SIG-M5 treated with dmso at 0.1 percent for 504 hours (cell line): ENCODE results near the gene BANP.
"Not testable (repeated sequence)": the region's sequence is repeated elsewhere in the genome, so short reads cannot be mapped to it uniquely, and the experiment has no call there.

Experiments used
- DNase-seq: peaks from one replicate; lab custom pipeline; 2025; ENCODE audit not compliant: unreplicated experiment; lab: John Stamatoyannopoulos, UW

Gene BANP, protein sequence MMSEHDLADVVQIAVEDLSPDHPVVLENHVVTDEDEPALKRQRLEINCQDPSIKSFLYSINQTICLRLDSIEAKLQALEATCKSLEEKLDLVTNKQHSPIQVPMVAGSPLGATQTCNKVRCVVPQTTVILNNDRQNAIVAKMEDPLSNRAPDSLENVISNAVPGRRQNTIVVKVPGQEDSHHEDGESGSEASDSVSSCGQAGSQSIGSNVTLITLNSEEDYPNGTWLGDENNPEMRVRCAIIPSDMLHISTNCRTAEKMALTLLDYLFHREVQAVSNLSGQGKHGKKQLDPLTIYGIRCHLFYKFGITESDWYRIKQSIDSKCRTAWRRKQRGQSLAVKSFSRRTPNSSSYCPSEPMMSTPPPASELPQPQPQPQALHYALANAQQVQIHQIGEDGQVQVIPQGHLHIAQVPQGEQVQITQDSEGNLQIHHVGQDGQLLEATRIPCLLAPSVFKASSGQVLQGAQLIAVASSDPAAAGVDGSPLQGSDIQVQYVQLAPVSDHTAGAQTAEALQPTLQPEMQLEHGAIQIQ

DNA sequence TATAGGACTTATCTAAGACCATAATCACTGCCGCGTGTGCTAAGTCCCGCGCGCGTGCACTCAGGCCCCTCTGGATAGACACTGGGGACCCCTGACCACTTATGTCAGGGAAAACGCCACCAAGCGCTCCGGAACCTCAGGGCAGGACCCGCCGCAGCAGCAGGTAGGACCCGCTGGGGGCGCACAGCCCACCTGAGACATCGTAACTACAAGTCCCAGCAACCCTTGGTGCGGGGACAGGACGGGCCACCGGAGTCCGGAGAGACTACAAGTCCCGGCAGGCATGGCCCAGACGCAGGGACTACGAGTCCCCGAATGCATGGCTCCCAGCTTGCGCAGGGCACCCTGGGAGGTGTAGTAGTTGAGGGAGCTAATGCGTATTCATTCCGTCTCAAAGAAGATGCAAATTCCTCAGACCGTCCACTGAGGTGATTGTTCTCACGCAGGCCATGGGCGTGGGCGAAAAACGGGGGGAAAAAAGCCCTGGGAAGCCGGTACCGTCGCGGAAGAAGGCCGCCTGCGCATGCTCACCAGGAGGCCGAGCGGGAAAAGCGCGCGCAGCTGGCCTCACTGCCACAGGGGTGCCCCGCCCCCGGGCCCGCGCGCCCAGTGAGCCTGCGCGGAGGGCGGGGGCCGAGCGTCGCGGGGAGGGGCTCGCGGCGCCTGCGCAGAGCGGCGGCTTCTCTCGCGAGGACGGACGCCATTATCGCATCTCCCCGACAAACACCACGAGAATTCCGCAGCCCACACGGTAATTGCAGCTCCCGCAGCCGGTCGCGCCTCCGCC, at the start of gene BANP:
Gene BANP (plus strand): TSS at position 670 of the 787 bp plus-strand sequence. CDS start 23,682 bp downstream, outside the sequence.
- DNase-seq = peak; percentile 96

DNA sequence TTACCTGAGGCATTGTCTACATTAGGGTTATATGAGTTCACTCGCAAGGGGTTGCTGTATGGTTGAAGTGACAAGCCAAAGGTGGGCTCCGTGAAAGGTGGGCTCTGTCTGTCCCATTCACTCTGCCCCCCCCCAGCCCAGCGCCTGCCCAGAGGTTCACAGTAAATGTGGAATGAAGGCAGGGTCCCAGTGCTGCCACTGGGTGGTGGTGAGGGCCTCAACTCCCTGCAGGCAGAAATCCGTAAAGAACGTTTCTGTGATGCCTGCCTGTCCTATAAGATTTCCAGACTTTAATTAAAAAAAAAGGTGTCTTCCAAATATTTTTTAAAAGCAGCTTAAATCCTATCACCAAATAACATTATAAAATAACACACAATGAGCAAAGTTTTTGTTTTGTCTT, 46.3 kb upstream of the BANP start:
- not testable (repeated sequence) for DNase-seq

DNA sequence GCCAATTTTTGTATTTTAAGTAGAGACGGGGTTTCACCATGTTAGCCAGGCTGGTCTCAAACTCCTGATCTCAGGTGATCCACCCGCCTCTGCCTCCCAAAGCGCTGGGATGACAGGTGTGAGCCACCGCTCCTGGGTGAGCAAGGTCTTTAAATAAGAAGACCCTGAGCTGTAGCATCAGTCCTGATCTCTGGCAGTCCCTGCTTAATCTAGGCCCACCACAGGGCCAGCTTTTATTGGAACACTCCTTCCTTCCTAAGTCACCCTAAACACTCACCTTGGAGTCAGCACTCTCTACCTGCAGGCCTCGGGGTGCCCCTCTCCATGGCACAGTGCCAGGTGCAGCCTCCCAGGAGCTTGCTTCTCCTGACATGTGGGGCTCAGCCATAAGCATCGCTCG, 45.7 kb upstream of the BANP start:
- DNase-seq = not testable (repeated sequence)

DNA sequence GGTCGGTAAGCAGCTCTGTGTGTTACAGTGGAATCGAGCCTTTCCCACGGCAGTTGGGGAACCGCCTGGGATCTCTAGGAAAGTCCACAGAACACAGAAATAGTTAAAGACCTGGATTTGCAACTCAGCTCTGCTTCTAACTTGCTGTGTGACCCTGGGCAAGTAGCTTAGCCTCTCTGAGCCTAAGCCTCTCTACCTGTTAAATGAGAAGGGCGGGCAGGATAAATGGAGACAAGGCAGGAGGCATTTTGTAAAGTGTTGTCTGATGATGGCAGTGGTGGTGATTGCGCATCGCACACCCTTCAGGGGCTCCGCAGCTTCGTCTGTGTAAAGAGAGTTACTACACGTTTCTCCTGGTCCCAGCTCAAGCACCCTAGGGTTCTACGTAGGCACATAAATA, 43.1 kb upstream of the BANP start:
- DNase-seq = not testable (repeated sequence)

DNA sequence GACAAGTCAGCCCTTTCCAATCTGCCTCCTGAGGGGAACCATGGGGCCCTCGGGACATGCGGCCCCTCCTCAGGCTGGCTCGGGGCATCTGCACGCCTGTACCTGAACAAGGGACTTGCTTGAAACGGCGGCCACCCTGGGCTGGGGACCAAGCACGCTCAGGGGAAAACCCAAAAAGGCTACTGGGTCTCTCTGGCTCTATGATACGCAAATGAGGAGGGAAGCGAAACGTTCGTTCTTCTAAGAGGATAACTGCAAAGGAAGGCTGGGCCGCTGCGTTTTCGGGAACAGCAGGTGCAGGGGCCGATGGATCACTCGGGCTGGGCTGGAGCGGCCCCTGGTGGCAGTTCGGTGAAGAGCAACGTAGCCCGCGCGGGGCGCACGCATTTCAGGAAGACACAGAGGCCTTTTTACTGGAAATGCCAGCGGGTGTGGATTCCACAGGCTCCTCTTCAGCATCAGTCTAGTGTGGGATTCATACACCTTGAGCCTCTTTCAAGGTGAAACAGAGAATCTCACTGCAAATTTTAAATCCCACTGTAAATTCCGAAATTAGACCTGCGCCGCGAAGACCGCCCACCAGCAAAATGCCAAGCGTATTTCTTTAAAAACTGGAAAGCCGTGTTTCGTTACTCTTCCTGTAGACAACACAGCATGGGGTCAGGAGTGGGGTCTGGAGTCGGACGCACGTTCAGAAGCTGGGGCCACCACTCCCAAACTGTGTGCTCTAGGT, 41.9 kb upstream of the BANP start:
- DNase-seq = peak; percentile 62

DNA sequence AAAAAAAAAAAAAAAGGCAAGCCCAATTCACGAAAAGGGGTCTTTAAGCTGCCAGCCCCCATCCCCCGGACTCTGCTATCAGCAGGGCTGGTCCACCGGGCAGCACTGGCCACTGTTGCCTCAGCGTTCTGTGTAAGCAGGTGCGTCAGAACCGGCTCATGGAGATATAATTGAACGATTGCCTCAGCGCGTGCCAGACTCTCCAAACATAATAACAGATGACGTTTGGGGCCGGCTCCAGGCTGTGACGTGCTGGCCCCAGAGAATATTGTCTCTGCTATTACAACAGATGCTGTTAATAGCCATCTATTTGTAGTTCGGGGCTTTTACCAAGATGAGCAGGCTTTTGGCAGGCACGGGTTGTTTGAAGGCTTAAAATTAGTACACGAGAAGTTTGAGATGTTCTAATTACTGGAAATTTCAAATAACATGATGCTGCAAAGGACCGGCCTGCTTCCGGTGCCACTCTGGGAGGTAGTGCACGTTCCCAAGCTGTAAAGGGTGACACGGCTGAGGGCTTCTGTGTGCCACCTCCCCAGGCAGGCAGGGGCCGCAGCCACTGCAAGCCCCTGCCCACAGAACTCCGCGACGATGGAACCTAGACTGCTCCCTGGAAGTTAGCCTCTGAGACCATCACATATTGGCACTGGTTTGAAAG, 40.0 kb upstream of the BANP start:
- DNase-seq = not testable (repeated sequence)

DNA sequence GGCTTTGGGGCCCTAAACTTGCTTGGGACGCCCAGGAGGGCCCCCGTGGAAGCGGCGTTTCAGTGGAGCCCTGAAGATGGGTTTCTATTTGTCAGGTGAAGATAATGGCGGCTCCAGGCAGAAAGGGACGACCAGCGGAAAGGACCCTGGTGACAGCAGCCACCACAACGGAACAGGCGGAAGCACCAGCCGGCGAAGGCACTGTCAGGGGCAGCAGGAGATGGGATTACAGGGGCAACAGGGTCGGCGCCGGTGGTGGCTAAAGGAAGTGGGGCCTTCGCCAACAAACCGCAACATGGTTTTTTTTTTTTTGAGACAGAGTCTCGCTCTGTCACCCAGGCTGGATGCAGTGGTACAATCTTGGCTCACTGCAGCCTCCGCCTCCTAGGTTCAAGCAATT, 38.5 kb upstream of the BANP start:
- DNase-seq = not testable (repeated sequence)

DNA sequence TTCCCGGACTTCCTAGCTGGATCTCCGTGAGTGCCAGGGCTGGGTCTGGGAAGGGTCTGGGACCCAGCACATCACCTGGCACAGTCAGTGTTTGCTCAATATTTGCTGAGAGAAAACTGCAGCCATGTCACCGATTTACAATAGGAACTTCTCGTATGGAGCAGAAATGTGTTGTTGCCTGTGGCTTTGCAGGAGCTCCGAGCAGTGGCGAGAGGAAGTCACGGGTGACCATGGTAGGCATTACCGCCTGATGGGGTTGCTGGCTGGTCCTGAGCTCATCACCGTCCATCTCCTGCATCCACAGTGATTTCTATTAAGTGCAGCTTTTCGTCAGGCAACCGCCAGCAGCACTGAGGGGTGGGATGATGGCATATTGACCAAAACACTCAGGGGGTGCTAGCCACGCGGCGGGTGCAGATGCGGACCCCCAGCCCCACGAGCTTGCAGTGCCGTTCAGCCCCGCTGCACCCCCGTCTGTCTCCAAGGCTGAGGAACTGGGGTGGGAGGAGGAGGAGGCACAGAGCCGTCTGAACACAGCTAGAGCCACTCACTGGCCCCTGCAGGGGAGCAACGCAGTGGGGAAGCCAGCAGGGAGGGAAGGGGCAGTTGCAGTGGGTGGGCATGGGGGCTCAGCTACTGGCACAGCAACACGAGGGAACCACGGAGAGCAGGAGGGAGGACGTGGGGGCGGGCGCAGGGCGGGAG, 37.1 kb upstream of the BANP start:
- not testable (repeated sequence) for DNase-seq

DNA sequence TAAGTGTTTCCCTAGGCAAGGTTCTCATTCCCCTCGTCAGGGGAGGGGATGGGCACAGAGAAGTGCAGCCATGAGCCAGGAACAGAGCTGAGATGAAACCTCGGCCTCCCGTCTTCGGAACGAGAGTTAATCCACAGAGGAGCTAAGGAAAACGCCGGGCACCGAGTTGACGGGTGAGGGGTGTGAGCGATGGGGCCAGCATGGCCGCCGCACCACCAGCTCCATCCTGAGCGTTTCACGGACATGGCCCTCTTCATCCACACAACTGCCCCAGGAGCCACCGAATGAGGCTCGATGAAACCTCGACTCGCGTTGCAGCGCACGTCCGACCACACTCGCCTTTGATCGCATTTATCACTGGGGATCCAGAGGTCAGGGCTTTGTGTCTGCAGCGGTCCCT, 36.4 kb upstream of the BANP start:
- DNase-seq = no peak

DNA sequence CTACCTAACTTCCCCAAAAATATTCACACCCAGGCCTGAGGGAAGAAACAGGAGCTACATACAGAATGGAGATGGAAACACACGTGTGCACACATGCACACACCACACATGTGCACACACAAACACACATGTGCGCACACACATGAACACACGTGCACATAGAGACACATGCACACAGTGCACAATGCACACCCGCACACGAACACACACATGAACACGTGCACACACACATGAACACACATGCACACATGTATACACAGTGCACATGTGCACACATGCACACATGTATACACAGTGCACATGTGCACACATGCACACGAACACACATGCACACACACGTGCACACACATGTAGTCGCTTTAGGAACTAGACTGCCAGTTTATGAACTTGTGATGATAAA, 33.7 kb upstream of the BANP start:
- no peak for DNase-seq

DNA sequence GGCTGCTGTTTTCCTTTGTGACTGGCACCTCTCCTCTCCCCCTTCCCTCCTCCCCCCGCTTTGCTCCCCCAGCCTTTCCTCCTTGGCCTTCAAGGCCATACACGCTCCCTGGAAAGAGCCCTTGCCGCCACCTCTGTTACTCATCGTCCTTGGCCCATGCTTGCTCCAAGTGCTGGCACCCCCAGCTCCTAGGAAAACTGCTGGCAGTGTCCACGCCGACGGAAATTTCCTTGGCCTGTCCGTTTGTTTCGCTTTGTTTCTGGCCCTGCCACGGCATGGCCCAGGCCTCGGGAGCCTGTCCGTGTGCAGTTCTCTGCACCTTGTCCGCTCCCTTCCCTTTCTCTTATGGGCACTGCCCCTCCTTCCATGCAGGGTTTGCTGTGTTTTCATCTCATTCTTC, 32.9 kb upstream of the BANP start:
- no peak for DNase-seq

DNA sequence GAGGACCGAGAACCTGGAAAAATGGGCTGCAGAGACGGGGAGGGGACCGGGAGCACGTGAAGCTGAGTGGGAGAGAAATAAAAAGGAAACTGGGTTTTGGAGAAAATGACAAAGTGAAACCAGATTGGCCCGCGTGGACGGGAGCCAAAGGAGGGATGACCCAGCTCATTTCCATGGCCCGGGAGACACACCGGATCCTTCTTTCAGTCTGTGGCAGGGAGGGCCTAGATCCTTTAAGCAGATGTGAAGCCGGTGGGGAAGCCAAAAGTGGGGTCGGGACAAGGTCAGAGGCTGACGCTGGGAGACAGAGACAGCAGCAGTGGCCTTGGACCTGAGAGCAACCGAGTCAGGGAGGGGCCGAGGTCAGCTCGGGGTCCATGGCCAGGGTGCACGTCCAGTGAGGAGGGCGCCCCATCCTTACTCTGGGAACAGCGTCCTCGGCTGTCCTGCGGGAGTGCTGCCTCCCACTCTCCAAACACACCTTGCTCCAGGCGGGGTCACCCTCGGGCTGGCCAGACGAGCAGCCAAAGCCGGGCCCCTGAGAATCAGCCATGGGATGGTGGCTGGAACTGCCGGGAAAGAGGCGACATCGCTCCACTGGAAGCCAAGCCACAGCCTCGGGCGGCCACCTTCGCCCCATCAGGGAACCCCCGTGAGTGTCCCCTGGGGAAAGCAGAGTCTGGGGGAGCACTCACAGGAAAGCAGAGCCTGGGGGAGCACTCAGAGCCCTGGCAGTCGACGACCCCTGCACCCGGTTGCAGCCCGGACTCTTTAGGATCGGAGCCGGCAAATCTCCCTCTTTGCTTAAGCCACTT, 32.2 kb upstream of the BANP start:
- no peak for DNase-seq

DNA sequence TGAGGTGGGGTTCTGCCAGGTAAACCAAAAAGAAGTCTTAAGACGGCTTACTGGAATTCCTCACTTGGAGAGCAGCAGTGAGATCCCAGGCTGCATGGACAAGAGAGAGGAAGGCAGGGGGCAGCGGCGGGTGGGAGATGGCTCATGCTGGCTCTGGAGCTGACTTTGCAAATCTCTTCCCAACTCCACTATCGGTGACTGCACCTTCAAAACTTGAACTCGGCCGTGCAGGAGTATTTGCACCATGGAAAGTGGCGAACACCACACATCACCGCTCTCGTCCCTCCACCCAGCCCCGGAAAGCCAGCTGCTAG, 31.6 kb upstream of the BANP start:
- DNase-seq = no peak

DNA sequence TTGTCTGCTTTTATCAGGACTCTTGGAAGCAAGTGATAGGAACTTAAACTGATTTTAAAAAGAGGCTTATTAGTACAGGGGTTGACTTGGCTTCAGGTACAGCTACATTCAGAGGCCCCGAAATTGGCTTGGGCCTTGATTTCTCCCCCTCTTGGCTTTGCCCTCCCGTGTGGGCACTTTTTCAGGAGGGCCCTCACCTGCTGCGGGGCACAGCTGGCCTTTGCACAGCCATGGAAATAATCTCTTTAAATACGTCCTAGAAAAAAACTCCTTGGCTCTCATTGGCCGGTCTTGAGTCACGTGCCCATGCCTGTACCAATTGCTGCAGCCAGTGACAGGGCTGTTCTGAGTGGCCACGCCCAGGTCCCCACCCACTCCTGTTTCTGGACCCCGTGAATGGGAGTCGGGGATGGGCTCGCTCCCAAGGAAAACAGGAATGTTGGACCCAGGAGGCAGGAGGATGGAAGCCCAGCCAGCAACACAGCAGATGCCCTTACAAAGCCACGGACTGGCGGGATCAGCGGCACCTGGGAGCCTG, 29.9 kb upstream of the BANP start:
- DNase-seq = no peak

DNA sequence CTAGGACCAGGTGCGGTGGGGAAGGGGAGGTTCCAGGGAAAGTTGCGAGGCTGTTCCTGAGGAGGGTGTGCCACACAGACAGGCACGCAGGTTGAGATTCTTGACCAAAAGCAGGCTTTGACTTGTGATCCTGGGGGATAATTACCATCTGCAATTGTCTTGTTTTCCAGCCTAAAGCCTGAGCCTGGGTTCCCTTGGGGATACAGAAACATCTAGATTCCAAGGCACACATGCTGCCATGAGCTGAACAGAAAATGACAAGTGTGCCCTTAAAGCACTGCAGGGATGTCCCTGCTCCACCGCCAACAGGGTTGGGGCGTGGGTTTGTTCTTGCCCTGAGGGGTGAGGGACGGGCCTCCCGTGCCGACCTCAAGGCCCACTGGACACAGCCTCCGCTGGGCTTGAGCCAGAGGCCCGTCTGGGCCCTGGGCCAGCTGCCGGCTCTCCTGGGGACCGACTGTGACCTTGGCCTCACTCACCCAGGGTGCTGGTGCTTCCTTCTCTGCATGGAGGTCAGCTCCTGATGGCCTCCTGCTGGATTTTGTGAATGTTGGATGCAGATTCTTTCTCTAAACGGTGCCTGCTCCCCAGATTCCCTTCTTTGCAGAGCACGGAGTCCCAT, 28.9 kb upstream of the BANP start:
- DNase-seq = no peak

DNA sequence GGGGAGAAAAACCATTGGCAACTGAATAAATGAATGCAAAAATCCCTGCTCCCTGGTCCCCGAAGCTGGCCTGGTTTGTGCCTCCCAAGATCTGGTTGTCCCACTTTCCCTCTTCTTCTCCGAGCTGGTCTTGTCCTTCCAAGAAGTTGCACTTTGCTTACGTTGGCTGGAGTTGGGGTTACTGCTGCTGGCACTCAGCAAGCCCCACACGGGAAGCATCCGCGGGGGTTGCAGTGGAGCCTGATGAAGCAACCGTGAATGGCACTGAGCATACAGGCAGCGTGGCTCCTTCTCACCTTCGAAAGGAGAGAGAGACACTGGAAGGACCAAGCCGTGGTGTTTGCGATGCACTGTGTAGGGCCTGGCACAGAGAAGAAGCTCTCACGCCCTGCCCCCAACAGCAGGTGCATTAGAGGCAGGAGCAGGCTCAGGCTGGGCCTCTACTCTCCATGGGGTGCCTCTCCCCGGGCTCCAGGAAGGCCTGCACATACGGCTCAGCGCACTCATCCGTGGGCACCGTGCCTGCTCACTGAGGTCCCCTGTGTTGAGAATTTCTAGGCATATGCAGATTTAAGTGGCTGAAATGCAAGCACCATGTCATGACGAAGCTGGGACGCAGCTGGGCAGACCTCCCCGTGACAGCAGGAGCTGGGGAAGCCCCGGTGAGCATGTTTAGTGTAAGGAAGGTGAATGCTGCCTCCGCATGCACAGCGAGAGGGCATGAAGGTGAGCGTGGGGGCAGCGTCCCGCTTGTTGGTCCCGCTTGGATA, 27.0 kb upstream of the BANP start:
- no peak for DNase-seq

DNA sequence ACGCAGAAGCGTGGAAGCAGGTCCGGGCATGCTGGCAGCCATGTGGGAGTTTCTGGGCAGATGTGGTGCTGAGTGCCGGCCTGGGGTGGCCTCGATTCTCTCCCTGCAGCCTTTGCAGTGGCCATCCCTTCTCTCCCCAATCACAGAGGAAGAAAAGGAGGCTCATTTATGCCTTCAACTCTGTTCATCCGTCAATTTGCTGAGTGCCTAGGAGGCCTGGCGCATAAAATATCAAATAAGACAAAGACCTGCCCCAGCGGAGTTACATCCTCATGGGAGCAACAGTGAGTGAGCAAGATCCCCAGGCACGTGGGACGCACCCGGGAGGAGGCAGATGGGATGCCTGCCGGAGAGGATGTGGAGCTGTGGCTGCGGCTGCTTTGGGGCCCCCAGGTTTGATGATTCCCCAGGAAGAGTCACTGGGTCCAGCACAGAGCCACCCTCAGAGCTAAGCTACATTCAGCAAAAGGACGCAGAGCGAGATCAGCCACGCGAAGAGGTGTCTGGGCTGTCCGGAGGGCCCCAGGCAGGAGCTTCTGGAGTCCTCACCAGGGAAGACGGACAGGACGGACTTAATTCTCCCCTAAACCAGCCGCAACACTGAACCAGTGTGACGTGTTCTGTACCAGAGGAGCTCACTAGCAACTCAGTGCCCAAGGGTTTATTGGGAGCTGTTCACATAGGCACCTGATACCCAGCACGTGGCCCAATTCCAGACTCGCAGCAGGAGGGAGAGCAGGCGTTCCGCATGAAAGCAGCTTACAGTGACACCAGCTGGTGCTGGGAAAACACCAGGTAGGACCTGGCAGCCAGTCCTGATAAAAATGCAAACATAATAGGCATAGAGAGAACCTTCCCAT, 26.2 kb upstream of the BANP start:
- peak; percentile 29 for DNase-seq
